Mesodermal cell (in vitro differentiated cells): Measurements from ENCODE around the gene OLFML2A.

Experiments
- H3K27ac ChIP-seq: 2 replicates; pipeline ENCODE4 v1.7.0; 2013; ENCODE audit warnings: mild to moderate bottlenecking, low read depth, low read length, moderate library complexity; ENCODE audit not compliant: severe bottlenecking
- H3K36me3 ChIP-seq: 2 replicates; pipeline ENCODE4 v1.7.1; 2013; ENCODE audit warnings: mild to moderate bottlenecking, low read length, moderate library complexity; ENCODE audit not compliant: control insufficient read depth, insufficient read depth
- H3K4me1 ChIP-seq: one replicate; pipeline ENCODE4 v1.7.1; 2013; ENCODE audit warnings: mild to moderate bottlenecking, low read length; ENCODE audit not compliant: insufficient read depth, control insufficient read depth, poor library complexity, severe bottlenecking
- H3K4me3 ChIP-seq: 2 replicates; pipeline ENCODE4 v1.7.0; 2013; ENCODE audit warnings: low read length, control low read depth, mild to moderate bottlenecking; ENCODE audit not compliant: insufficient read depth, poor library complexity, severe bottlenecking; ENCODE audit errors: extremely low read depth
- H3K9me3 ChIP-seq: 2 replicates; pipeline ENCODE4 v1.7.1; 2013; ENCODE audit warnings: mild to moderate bottlenecking, low read length, moderate library complexity; ENCODE audit not compliant: control insufficient read depth
- WGBS, 2 experiments: methylation state at CpG; one replicate each; pipeline ENCODE4 v1.1.5; 2013; ENCODE audit warnings: missing lambda C conversion rate in 2 of 2; ENCODE audit not compliant: insufficient coverage in 2 of 2; 5-methylcytosine and 5-hydroxymethylcytosine counted together

Gene OLFML2A

DNA sequence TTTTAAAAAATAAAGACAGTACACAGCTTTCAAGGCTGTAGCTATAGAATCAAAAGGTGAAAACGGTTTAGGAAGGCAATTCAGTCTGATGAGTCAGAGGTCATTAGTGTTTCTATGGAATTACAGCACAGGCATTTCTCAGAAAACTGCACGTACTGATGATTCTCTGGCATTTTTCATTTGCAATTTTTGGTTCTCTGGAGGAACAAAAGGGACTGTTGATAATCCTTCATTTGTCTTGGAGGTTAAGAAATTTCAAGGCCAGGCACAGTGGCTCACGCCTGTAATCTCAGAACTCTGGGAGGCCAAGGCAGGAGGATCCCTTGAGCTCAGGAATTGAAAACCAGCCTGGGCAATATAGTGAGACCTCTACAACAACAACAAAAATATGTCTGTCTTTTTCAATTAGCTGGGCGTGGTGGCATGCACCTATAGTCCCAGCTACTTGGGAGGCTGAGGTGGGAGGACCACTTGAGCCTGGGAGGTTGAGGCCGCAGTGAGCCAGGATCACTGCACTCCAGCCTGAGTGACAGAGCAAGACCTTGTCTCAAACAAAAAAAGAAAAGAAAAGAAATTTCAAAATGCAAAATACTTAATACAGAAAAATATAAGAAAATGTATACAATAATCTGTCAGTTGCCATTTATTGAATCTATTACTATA is 33.1 kb upstream of the OLFML2A start:
- peaks cover 13% of the 10 kb centered on the region for H3K36me3 ChIP-seq
- H3K9me3 ChIP-seq, result no peaks in the 10 kb centered on the region
- peak overlapping the region; percentile 10 for H3K27ac ChIP-seq
- peaks cover 15% of the 10 kb centered on the region for H3K4me1 ChIP-seq
- H3K4me3 ChIP-seq, result no peak overlapping the region
- 86 to 94% methylated on average over 3 of the region's 5 CpGs for WGBS, 2 experiments

DNA sequence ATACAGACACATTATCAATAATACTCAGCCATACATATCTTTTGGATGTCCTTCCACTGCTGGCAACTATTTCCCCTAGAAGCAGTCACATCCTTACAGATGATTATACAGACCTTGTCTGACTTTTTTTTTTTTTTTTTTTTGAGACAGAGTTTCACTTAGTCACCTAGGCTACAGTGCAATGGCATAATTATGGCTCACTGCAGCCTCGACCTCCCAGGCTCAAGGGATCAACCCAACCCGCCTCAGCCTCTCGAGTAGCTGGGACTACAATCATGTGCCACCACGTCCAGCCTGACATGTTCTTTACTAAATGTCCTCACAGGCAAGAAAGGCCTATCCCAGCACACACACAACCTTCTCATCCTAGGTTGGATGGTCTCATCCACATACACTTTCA is 29.9 kb upstream of the OLFML2A start:
- Histone ChIP-seq H3K9me3 (no peaks in the 10 kb centered on the region), H3K4me1 (peaks cover 18% of the 10 kb centered on the region), H3K36me3 (peaks cover 3% of the 10 kb centered on the region), H3K4me3 (no peak overlapping the region), H3K27ac (no peak overlapping the region)
- WGBS, 2 experiments, result 89 to 91% methylated on average over 4 of the region's 4 CpGs

DNA sequence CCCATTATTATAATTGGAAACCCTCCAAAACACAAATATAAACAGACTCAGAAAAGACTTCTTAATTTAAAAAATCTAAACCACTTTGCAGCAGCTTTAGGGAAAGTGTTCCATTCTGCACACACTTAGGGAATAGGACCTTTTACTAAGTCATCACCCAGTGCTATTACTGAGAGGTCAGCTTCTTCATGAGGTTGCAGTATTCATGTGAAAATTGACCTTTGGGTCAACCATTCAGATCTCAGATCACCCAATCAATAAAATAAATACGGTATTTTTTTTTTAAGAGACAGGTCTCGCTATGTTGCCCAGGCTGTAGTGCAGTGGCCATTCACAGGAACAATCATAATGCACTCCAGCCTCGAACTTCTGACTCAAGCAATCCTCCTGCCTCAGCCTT is 27.6 kb upstream of the OLFML2A start:
- 90 to 95% methylated on average over 2 to 3 of the region's 3 CpGs for WGBS, 2 experiments
- Histone ChIP-seq H3K9me3 (no peaks in the 10 kb centered on the region), H3K36me3 (peaks cover 3% of the 10 kb centered on the region), H3K4me3 (no peak overlapping the region), H3K27ac (no peak overlapping the region), H3K4me1 (peaks cover 26% of the 10 kb centered on the region)

DNA sequence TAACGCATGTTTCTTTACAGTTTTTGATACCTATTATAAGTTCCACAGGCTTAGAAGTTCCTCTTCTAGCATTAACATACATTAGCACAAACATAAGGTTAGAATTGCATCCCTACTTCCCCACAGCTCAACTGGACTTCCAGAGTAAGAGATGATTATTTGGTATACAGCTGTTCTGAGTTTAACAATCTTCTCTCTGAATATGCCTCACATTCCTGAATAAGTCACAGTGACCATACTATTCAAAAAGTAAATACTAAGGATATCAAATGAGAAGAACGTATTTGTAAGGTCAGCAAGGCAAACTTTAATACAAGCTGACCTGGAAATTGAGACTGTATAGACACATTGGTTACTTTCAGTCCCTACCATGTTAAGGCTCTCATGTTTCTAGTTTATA is 27.2 kb upstream of the OLFML2A start:
- Histone ChIP-seq H3K36me3 (no peaks in the 10 kb centered on the region), H3K4me1 (peaks cover 31% of the 10 kb centered on the region), H3K27ac (no peak overlapping the region), H3K4me3 (no peak overlapping the region), H3K9me3 (no peaks in the 10 kb centered on the region)
- WGBS, 2 experiments, result 100% methylated on average over 2 of the region's 2 CpGs

DNA sequence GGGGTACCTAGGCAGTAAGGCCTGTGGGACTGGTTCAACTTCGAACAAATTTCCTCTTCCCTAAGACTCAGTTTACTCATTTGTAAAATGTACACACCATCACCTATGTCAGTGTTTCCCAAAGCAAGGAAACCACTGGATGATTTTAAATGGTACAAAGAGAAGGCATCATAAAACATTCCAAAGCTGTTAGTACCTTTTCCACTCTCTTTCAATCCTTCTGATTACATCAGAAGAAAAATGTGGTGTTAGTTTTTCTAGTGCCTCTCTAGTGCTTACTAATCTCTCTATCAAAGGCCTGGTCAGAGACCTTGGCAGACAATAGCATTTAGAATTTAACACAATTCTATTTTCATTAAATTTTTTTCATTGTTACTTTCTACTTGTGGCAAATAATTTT is 24.0 kb upstream of the OLFML2A start:
- H3K4me3 ChIP-seq, result no peak overlapping the region
- H3K36me3 ChIP-seq, result no peaks in the 10 kb centered on the region
- no peaks in the 10 kb centered on the region for H3K9me3 ChIP-seq
- peaks cover 58% of the 10 kb centered on the region for H3K4me1 ChIP-seq
- WGBS, 2 experiments, result no CpG with 5 or more reads among the region's 1 CpG
- H3K27ac ChIP-seq, result peak overlapping the region; percentile 23

DNA sequence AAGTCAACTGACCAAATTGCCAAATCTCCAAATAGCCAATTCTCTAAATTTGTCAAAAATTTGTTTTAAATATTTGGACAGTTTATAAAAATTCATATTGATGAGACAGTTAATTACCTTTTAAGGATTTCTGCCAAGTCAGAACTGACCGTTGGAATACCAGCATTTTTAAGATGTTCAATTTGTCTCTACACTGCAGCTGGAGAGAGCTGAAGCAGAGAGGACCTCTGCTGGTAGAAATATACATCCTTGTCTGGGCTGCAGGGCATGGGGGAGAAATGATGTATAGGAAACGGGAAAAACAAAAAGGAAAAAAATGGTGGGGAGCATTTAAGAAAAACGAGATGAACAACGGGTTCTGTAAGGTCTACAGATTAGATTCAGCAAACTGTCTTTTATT is 22.6 kb upstream of the OLFML2A start:
- peaks cover 66% of the 10 kb centered on the region for H3K4me1 ChIP-seq
- no peaks in the 10 kb centered on the region for H3K36me3 ChIP-seq
- H3K9me3 ChIP-seq, result no peaks in the 10 kb centered on the region
- H3K27ac ChIP-seq, result peak overlapping the region; percentile 32
- whole genome bisulfite sequencing, 2 experiments, result 17 to 32% methylated on average over 3 to 4 of the region's 4 CpGs
- no peak overlapping the region for H3K4me3 ChIP-seq

DNA sequence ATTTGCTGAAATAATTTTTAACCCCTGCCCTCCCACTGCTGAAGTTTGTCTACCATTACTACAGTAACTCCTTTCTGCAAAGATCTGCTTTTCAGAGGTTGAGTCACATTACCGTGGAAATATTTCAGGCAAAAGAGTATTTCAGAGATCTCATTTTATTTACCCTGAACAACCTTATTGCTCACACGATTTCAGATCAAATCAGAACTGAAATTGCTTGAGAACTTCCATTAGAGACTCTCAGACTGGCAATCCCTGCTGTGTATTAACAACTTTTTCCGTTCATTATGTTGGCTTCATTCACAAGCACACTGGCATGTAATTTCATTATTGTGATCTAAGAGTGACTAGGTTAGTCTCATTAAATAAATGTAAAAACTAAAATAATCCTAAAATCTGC is 21.9 kb upstream of the OLFML2A start:
- 38 to 43% methylated on average over 1 to 2 of the region's 3 CpGs for WGBS, 2 experiments
- no peaks in the 10 kb centered on the region for H3K9me3 ChIP-seq
- H3K4me3 ChIP-seq, result no peak overlapping the region
- H3K36me3 ChIP-seq, result no peaks in the 10 kb centered on the region
- H3K27ac ChIP-seq, result peak overlapping the region; percentile 19
- peaks cover 67% of the 10 kb centered on the region for H3K4me1 ChIP-seq

DNA sequence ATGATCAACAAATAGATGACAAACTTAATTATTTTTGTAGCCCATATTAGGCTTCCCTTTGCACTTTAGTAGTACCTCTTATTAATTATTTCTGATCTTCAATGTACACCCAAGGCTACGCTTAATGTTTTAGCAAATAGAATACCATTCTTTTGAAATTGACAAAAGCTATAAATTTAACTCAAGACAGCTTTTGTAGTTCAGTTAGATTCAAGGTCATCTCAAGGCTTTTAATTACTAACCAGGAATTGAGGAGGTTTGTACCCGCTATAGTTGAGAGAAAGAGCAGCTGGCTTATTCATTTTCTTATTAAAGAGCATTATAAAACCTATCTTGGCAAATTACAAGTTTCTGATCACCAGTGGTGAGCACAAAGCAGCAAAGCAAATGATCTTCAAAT is 20.9 kb upstream of the OLFML2A start:
- H3K36me3 ChIP-seq, result no peaks in the 10 kb centered on the region
- H3K27ac ChIP-seq, result no peak overlapping the region
- no peak overlapping the region for H3K4me3 ChIP-seq
- no peaks in the 10 kb centered on the region for H3K9me3 ChIP-seq
- H3K4me1 ChIP-seq, result peaks cover 72% of the 10 kb centered on the region
- WGBS, 2 experiments, result 60% methylated on average over 1 of the region's 2 CpGs; no CpG with 5 or more reads in 1 of the 2 experiments

DNA sequence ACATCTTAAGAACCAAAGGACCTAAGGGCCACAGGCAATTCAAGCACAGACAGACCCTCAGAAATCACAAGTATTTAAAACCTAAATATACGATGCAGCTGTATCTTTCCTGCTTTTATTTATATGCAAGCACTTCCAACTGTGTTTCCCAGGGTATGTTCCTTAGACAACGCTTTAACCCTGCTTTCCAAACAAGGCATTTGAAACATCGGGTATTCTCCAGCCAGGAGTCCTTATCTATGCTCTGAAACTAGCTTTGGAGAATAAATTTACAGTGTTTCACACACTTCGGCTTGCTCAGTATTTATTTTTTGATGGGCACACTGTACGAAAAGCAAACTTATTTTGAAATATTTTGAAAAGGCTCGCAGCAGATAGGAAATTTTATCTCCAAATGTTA is 19.3 kb upstream of the OLFML2A start:
- peak overlapping the region; percentile 14 for H3K4me3 ChIP-seq

DNA sequence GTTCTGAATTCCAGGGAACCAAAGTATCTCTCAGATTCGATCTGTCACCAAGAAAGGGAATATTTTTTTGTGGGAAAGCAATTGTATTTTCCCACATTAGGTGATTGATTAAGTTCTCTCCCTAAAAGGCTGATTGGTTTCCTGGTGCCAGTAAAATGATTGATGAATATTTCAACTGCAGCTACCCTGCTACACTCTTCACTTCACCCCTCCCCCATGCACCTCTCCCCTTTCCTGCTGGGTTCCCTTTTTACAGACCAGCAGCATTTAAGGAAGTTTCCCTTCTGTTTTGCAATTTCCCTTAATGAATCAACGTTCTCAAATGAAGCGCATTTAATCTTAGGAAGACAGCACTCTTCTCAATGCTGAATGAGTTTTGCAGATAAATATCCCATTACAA is 18.9 kb upstream of the OLFML2A start:
- H3K4me3 ChIP-seq, result peak overlapping the region; percentile 14

More for the DNA sequence above, 19.3 kb upstream of the OLFML2A start:
- no peaks in the 10 kb centered on the region for H3K36me3 ChIP-seq
- peaks cover 69% of the 10 kb centered on the region for H3K4me1 ChIP-seq
- WGBS, 2 experiments, result 0% methylated on average over 3 to 4 of the region's 6 CpGs
- H3K9me3 ChIP-seq, result no peaks in the 10 kb centered on the region
- H3K27ac ChIP-seq, result peak overlapping the region; percentile 83

DNA sequence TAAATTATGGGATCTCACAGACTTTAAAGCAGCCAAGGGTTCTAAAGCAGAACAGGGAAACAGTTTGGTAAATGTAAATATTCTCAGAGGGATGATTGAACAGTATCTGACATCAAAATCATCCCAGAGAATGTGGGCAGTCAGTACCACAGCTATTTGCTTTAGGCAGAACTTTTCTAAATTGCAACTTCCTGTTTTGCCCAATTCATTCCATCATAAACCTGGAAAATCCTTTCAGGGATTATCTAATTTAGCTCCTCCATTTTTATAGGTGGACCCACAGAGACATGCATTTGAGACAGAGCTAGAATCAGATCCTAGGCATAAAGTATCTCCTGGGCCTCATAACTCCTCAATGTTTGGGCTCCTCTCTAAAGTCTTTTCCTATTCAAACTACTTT is 18.2 kb upstream of the OLFML2A start:
- Histone ChIP-seq H3K27ac (peak overlapping the region; percentile 83), H3K9me3 (no peaks in the 10 kb centered on the region), H3K4me1 (peaks cover 59% of the 10 kb centered on the region), H3K4me3 (no peak overlapping the region), H3K36me3 (no peaks in the 10 kb centered on the region)

More for the DNA sequence above, 18.9 kb upstream of the OLFML2A start:
- Histone ChIP-seq H3K36me3 (no peaks in the 10 kb centered on the region), H3K4me1 (peaks cover 64% of the 10 kb centered on the region), H3K9me3 (no peaks in the 10 kb centered on the region), H3K27ac (peak overlapping the region; percentile 83)
- whole genome bisulfite sequencing, 2 experiments, result 0% methylated on average over 3 of the region's 3 CpGs; no CpG with 5 or more reads in 1 of the 2 experiments
